ENCODE data around the gene RAPGEF1. TPM values are rescaled to one million over a fixed set of nuclear protein-coding genes. Genes with fewer than 3 reads are reported as not detected.

Gene RAPGEF1
- total RNA-seq, 1 experiment from 2014 or later, result 55.6 TPM

DNA sequence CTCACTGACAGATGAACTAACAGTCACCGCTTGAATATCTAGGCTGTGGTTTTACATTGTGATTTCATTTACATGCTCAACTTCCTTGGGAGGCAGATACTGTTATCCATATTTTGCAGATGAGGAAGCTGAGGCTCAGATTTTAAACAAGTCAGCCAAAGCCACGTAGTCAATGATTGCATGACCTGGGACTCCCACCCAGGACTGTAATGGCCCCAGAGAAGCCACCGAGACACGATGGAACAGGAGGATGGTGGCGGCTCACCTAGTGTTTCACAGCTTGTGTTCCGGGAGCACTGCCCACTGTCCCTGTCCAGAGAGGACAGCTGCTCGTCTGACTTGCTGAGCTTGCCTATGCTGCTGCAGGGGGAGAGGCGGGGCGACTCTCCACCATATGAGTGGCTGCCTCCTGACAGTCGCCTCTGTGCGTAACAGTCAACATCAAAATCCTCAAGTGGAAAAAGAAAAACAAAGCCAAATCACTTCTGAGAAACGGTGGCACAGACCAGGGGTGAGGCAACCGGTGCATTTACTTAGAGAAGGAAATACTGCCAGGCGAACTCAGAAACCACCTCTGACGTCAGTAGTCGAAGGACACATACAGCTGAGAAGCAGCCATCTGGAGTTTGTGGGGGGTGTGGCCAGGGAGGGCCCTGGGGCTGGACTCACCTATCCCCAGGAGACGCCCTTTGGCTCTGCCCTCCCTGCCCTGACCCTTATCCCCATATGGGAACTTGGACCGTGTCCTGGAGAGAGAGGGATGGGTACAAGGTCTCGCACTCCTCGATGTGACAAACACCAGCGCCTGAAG, 112.0 kb downstream of the RAPGEF1 start:
- Mint-ChIP-seq H3K4me3 (no peak overlapping the region), H3K27ac (peak overlapping the region in 1 of 3 experiments; percentile 82; a peak in 1 of 7 replicates)

More for the DNA sequence above, 112.0 kb downstream of the RAPGEF1 start:
- H3K23me2 ChIP-seq (ENCODE audit: insufficient read length, low read depth, low read length, poor library complexity, severe bottlenecking), result no peaks in the 10 kb centered on the region
- H3K9ac ChIP-seq (ENCODE audit: extremely low read depth, insufficient read length, low read length), result no peak overlapping the region
- no peaks in the 10 kb centered on the region; the same call in 1 of the 2 replicates for H3K4me1 ChIP-seq (ENCODE audit: insufficient read depth, low read length)
- H3K27ac ChIP-seq (ENCODE audit: insufficient read length, low read depth, low read length), result no peak overlapping the region
- peaks cover 7 to 35% (median 25%) of the 10 kb centered on the region in 3 experiments for H3K36me3 Mint-ChIP-seq (ENCODE audit: insufficient read depth in 1 of 3, low read depth in 3 of 3)
- H4K8ac ChIP-seq (replicated peaks; ENCODE audit: insufficient read length, low read depth, low read length), result no peak overlapping the region
- no peaks in the 10 kb centered on the region for H3K79me2 ChIP-seq (ENCODE audit: insufficient read depth, low read length)
- no peak overlapping the region for H2BK12ac ChIP-seq (ENCODE audit: insufficient read length, low read depth, low read length)
- H3K9me3 Mint-ChIP-seq, result no peaks in the 10 kb centered on the region
- no peak for TF ChIP-seq CTCF (conservative IDR thresholded peaks at IDR 0.05)
- H3K56ac ChIP-seq (ENCODE audit: insufficient read length, low read depth, low read length), result no peak overlapping the region
- no CpG with 5 or more reads among the region's 21 CpGs for WGBS (ENCODE audit: extremely low coverage, insufficient read length, low lambda C conversion rate)
- no peak for DNase-seq
- H3K18ac ChIP-seq (ENCODE audit: insufficient read length, low read depth, low read length), result no peak overlapping the region
- no peak overlapping the region for H3K14ac ChIP-seq (ENCODE audit: insufficient read depth, low read length)
- H3K9me3 ChIP-seq (ENCODE audit: control insufficient read depth, low read depth, low read length), result no peaks in the 10 kb centered on the region
- H3K4me2 ChIP-seq (ENCODE audit: insufficient read depth, insufficient read length, low read length), result no peak overlapping the region
- no peak overlapping the region for H4K5ac ChIP-seq (ENCODE audit: insufficient read length, low read depth, low read length)
- no peak overlapping the region for H2BK20ac ChIP-seq (ENCODE audit: low read depth, low read length, poor library complexity, severe bottlenecking)
- H3K79me1 ChIP-seq (ENCODE audit: insufficient read depth, low read depth, low read length, poor library complexity, severe bottlenecking), result no peaks in the 10 kb centered on the region
- no peak overlapping the region for H2BK15ac ChIP-seq (ENCODE audit: low read depth, low read length)
- no peaks in the 10 kb centered on the region for H4K20me1 ChIP-seq (ENCODE audit: control insufficient read depth, insufficient read depth, insufficient read length)
- no peak overlapping the region for H3T11ph ChIP-seq (ENCODE audit: low read length)
- H3K23ac ChIP-seq (ENCODE audit: insufficient read length, low read depth, low read length), result no peak overlapping the region
- peaks cover 16 to 17% of the 10 kb centered on the region in 2 experiments; a peak in 3 of 4 replicates for H3K4me1 Mint-ChIP-seq
- H4K91ac ChIP-seq (ENCODE audit: insufficient read length, low read depth, low read length), result no peak overlapping the region
- no peak overlapping the region for H3K4ac ChIP-seq (ENCODE audit: low read depth, low read length)
- H3K27me3 Mint-ChIP-seq (ENCODE audit: low read depth), result no peaks in the 10 kb centered on the region
- H2AK5ac ChIP-seq (ENCODE audit: insufficient read length, low read length), result no peak overlapping the region
- no peak overlapping the region for H2AFZ ChIP-seq (ENCODE audit: low read length)
- H2BK5ac ChIP-seq (ENCODE audit: insufficient read length, low read length), result no peak overlapping the region
- no peaks in the 10 kb centered on the region for H3K27me3 ChIP-seq (ENCODE audit: insufficient read depth, low read length)
- no peak overlapping the region for H2BK120ac ChIP-seq (ENCODE audit: low read depth, low read length, poor library complexity, severe bottlenecking)

Data from H9 (cell line).